ENCODE data around the gene RRAS.

Gene RRAS

GRCh38 chr19:49642492-49643035 lies 2.6 kb upstream of the RRAS start:
- TF ChIP-seq CTCF (IDR thresholded peaks at IDR 0.05) = no peak
- Histone ChIP-seq H3K4me1 (peaks cover 5 to 47% (median 33%) of the 10 kb centered on the region in 4 donors), H3K4me3 (peak overlapping the region; percentile 92 to 99), H3K9me3 (no peaks in the 10 kb centered on the region), H3K27ac (peak overlapping the region; percentile 95), H3K36me3 (peaks cover 12 to 29% (median 22%) of the 10 kb centered on the region in 3 donors), H3K27me3 (no peaks in the 10 kb centered on the region)
- no peak for DNase-seq
- intact Hi-C loops (cut with DNase I; ENCODE audit: low total_unique reads) = no loop called here

- intact Hi-C loops (cut with DNase I; ENCODE audit: low total_unique reads) = no loop called here
- no peak for TF ChIP-seq CTCF (IDR thresholded peaks at IDR 0.05)
- peak within 1 kb of the TSS; percentile 95 to 97 for H3K27ac ChIP-seq
- H3K27me3 ChIP-seq = no peaks in the 10 kb centered on the region
- peaks cover 6 to 23% (median 17%) of the 10 kb centered on the region in 3 donors for H3K36me3 ChIP-seq
- peaks cover 5 to 52% (median 38%) of the 10 kb centered on the region in 4 donors for H3K4me1 ChIP-seq
- peak within 1 kb of the TSS; percentile 92 to 99 for H3K4me3 ChIP-seq
- H3K9me3 ChIP-seq = no peaks in the 10 kb centered on the region
- peak; percentile 99 to 100 for DNase-seq
Measured at GRCh38 chr19:49641688-49642491, 1.9 kb upstream of the RRAS start, which contains the start of gene SCAF1. TSS of gene SCAF1 (plus strand) at chr19:49642209. CDS start at chr19:49645027, 2,818 bp downstream.

GRCh38 chr19:49639401-49640112 lies 386 bp downstream of the RRAS start:
- Histone ChIP-seq H3K4me1 (peaks cover 5 to 53% (median 33%) of the 10 kb centered on the region in 4 donors), H3K4me3 (peak overlapping the region; percentile 92 to 99), H3K27me3 (no peaks in the 10 kb centered on the region), H3K36me3 (peaks cover 12 to 24% (median 22%) of the 10 kb centered on the region in 3 donors), H3K27ac (peak overlapping the region; percentile 93 to 97), H3K9me3 (no peaks in the 10 kb centered on the region)
- no peak for TF ChIP-seq CTCF (IDR thresholded peaks at IDR 0.05)
- DNase-seq = peak in 1 of 2 donors; percentile 42
- intact Hi-C loops (cut with DNase I; ENCODE audit: low total_unique reads) = no loop called here

- intact Hi-C loops (cut with DNase I; ENCODE audit: low total_unique reads) = loop anchor here (2.0 kb wide), 1 partner anchor 45 kb away; no protein-coding TSS in a partner anchor
- Histone ChIP-seq H3K4me3 (peak overlapping the region; percentile 92 to 99), H3K9me3 (no peaks in the 10 kb centered on the region), H3K36me3 (peaks cover 12 to 25% (median 22%) of the 10 kb centered on the region in 3 donors), H3K27ac (peak overlapping the region; percentile 93 to 97), H3K27me3 (no peaks in the 10 kb centered on the region), H3K4me1 (peaks cover 0 to 44% (median 22%) of the 10 kb centered on the region in 4 donors)
- DNase-seq = peak; percentile 94 to 98
- no peak for TF ChIP-seq CTCF (IDR thresholded peaks at IDR 0.05)
Measured at GRCh38 chr19:49637821-49638738, 1.9 kb downstream of the RRAS start.

All from tibial artery (tissue), 4 donors.